Coronary artery (tissue), 2 donors: ENCODE data around the gene DNAJC18.

Experiments used
- DNase-seq: peaks from one replicate; pipeline ENCODE4 v3.0.0-alpha.2; 2017; ENCODE audit warnings: low spot score
- H3K27ac ChIP-seq, 2 donors: fragments of 200-600 bp; sonication (generic); one replicate each; pipeline ENCODE4 v1.5.1; 2016 to 2019
- H3K4me3 ChIP-seq: fragments of 200-600 bp; sonication (generic); 2 replicates; pipeline ENCODE4 v1.5.1; 2016; ENCODE audit warnings: mild to moderate bottlenecking, moderate library complexity
- TF ChIP-seq, protein P1 (sequence below): fragments of 200-600 bp; sonication (generic); IDR thresholded peaks from one replicate; pipeline ENCODE4 v1.5.1; 2019; ENCODE audit warnings: antibody characterized with exemption

The DNAJC18 gene

GRCh38 chr5:139393497-139394122, 45.7 kb downstream of the DNAJC18 start:
- Histone ChIP-seq H3K27ac (peak overlapping the region in 1 of 2 donors; percentile 86), H3K4me3 (peak overlapping the region; percentile 75)
- no peak for DNase-seq
- TF ChIP-seq, protein P1, sequence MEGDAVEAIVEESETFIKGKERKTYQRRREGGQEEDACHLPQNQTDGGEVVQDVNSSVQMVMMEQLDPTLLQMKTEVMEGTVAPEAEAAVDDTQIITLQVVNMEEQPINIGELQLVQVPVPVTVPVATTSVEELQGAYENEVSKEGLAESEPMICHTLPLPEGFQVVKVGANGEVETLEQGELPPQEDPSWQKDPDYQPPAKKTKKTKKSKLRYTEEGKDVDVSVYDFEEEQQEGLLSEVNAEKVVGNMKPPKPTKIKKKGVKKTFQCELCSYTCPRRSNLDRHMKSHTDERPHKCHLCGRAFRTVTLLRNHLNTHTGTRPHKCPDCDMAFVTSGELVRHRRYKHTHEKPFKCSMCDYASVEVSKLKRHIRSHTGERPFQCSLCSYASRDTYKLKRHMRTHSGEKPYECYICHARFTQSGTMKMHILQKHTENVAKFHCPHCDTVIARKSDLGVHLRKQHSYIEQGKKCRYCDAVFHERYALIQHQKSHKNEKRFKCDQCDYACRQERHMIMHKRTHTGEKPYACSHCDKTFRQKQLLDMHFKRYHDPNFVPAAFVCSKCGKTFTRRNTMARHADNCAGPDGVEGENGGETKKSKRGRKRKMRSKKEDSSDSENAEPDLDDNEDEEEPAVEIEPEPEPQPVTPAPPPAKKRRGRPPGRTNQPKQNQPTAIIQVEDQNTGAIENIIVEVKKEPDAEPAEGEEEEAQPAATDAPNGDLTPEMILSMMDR: no peak

- no peak overlapping the region for H3K27ac ChIP-seq
Observed at GRCh38 chr5:139392678-139393496, 46.4 kb downstream of the DNAJC18 start.

DNA sequence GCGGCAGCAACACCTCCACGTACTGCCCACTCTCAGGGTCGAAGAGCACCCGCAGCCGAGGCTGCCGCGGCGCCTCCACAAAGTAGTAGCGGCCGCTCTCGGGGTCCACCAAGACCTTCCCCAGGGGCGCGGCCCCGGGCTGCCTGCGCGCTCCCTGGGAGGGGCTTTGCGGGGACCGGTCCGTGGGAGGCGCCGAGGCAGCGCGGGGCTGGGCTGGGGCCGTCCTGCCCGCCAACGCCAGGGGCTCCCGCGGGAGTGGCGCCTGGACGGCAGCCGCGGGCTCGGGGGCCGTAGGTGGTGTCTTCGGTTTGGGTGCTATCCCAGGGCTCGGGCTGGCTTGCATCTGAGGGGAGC, 47.0 kb downstream of the DNAJC18 start:
- peak overlapping the region in 1 of 2 donors; percentile 2 for H3K27ac ChIP-seq
- no peak for DNase-seq

More at GRCh38 chr5:139392678-139393496, 46.4 kb downstream of the DNAJC18 start:
- H3K4me3 ChIP-seq: peak overlapping the region; percentile 75
- TF ChIP-seq, protein P1: no peak
- no peak for DNase-seq

DNA sequence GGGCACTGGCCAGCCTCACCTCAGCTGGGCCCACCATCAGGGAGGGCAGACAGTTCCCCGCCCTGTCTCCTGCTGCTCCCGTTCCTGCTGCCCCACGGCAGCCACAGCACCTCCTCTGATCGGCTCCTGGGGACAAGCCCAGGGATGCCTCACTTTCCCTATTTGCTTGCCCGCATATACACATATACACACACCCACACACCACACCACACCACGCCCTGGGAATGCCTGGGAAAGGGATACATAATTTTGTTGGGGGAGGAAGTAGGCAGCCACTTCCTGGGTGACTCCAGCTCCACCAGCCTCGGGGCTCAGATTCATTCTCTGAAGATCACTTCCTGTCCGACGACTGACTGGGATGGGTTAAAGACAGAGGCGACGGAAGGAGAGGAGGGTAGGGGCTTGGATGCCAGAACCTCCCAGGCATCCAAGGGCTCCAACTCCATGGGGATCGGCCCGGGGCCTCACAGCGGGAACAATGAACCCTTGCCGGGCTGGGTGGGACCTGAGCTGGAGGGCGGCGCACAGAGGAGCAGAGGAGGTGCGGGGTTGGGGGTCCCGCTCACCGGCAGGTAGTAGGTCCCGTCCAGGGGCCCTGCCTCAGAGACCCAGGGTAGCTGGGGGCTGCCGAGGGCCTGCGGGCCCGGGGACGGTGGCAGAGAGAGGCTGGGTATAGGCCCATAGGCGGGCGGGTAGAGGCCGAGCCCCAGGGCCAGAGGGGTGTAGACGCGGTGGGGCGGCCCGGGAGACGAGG, 47.6 kb downstream of the DNAJC18 start:
- TF ChIP-seq, protein P1: no peak
- peak overlapping the region; percentile 75 for H3K4me3 ChIP-seq
- DNase-seq: no peak
- peak overlapping the region in 1 of 2 donors; percentile 39 for H3K27ac ChIP-seq

More for the DNA sequence above, 47.0 kb downstream of the DNAJC18 start:
- TF ChIP-seq, protein P1: no peak
- H3K4me3 ChIP-seq: peak overlapping the region; percentile 75

DNA sequence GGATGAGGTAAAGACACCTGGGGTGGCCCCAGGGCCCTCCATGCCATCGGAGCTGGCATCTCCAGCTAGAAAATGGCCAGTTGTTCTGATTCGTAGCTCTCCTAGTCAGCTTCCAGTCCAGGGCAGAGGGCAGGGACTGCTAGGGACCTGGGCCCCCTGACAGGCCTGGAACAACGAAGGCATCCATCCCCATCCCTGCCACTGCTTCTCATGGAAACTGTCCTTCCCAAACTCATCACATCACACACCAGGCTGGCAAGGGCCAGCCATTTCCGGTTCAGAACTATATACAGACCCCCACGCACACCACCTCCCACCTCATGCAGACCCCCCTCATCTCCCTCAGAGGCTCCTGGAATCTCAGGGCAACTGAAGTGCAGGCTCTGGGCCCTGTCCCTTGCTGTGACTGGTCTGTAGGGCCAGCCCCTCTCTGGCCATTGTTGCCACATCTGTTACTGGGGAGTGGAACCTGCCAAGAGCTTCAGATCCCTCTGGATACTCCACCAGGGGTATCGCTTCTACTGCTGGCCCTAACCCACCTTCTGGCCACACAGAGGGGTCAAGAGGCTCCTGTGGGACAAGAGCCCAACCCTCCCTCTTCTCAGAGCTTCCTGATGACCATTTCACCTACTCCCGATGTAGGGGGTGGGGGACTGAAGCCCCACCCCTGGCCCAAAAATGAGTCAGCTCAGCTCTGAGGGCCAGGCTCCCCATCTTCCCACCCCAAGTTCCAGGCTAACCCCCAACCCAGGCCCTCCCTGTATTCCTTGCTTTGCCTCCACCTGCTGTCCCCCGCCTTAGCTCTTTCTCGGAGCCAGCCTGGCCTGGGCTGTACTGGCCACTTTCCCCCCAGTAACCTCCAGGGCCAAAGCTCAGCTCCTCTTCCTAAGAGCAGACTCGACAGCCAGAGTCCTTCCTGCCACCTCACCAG, 48.4 kb downstream of the DNAJC18 start:
- no peak for DNase-seq
- H3K4me3 ChIP-seq: no peak overlapping the region
- TF ChIP-seq, protein P1: no peak
- H3K27ac ChIP-seq: peak overlapping the region in 1 of 2 donors; percentile 39
